Liver (tissue), 3 donors: ENCODE measurements around the gene COMMD1.

Experiments used
- GABPA ChIP-seq, 2 donors: IDR thresholded peaks in 1 of 2; conservative IDR thresholded peaks in 1 of 2; 2 replicates each; pipeline ENCODE4 v1.6.1; 2016; ENCODE audit warnings: antibody characterized with exemption in 2 of 2, mild to moderate bottlenecking in 1 of 2, moderate library complexity in 1 of 2
- RAD21 ChIP-seq, 2 donors: IDR thresholded peaks; 2 replicates each; pipeline ENCODE4 v1.6.1; 2016; ENCODE audit warnings: antibody characterized with exemption in 2 of 2, mild to moderate bottlenecking in 2 of 2
- SP1 ChIP-seq: IDR thresholded peaks from 2 replicates; pipeline ENCODE4 v1.6.1; 2018; ENCODE audit warnings: antibody characterized with exemption, mild to moderate bottlenecking
- TAF1 ChIP-seq: conservative IDR thresholded peaks from 2 replicates; pipeline ENCODE4 v1.6.1; 2016; ENCODE audit warnings: antibody characterized with exemption, mild to moderate bottlenecking
- YY1 ChIP-seq: IDR thresholded peaks from 2 replicates; pipeline ENCODE4 v1.6.1; 2016; ENCODE audit warnings: antibody characterized with exemption, mild to moderate bottlenecking
- TF ChIP-seq, protein P1 (sequence below): fragments of 150-350 bp; IDR thresholded peaks from 2 replicates; pipeline ENCODE4 v1.5.1; 2017; ENCODE audit warnings: improper control_type of control experiment, low read depth, low read length; ENCODE audit not compliant: missing input control
- TF ChIP-seq, protein P2 (sequence below): IDR thresholded peaks from 2 replicates; pipeline ENCODE4 v1.6.1; 2016; ENCODE audit warnings: antibody characterized with exemption
- donor health status: healthy.
- donor health status: healthy.

DNA sequence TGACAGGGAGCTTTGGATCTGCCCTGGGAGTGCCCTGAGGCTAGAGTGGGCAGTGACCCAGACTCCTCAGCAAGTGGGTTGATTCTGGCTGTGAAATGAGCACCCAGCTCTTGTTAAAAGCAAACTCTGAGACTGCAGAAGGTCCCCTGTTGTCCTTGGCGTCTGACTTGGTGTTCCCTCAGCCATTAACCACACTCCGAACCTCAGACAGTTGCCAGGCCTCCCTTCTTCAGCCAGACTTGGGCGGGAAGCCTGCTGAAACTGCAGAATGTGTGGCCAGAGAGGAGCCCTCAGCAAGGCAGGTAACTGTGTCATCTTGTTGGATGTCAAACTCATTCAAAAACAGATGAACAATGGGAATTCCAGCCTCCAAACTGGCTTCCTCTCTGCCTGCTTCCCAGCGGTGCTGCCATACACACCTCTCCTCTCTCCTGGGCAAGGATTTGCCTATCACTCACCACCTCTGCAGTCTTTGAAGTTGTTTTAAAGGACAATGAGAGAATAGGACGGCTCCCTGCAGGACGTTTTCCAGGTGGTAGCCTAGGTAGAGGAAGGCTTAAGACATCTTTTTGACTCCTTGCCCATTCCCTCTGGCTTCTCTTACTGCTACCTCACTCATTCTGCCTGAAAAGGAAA, 251.5 kb downstream of the COMMD1 start:
- TF ChIP-seq, protein P1, sequence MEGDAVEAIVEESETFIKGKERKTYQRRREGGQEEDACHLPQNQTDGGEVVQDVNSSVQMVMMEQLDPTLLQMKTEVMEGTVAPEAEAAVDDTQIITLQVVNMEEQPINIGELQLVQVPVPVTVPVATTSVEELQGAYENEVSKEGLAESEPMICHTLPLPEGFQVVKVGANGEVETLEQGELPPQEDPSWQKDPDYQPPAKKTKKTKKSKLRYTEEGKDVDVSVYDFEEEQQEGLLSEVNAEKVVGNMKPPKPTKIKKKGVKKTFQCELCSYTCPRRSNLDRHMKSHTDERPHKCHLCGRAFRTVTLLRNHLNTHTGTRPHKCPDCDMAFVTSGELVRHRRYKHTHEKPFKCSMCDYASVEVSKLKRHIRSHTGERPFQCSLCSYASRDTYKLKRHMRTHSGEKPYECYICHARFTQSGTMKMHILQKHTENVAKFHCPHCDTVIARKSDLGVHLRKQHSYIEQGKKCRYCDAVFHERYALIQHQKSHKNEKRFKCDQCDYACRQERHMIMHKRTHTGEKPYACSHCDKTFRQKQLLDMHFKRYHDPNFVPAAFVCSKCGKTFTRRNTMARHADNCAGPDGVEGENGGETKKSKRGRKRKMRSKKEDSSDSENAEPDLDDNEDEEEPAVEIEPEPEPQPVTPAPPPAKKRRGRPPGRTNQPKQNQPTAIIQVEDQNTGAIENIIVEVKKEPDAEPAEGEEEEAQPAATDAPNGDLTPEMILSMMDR, result no peak
- TF ChIP-seq, protein P2, sequence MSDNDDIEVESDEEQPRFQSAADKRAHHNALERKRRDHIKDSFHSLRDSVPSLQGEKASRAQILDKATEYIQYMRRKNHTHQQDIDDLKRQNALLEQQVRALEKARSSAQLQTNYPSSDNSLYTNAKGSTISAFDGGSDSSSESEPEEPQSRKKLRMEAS, result no peak
- TF ChIP-seq YY1 (no peak), TAF1 (no peak), SP1 (no peak), GABPA (IDR thresholded peaks at IDR 0.05 in 1 of 2, conservative IDR thresholded peaks at IDR 0.05 in 1 of 2) (no peak), RAD21 (IDR thresholded peaks at IDR 0.05) (no peak)
